H1 (cell line): ENCODE results near the gene DNMT1. TPM values are rescaled to one million over a fixed set of nuclear protein-coding genes. Genes with fewer than 3 reads are reported as not detected.

Experiments
- CTCF ChIA-PET: fragments of 300-600 bp; sonication (Branson Sonifier 250); formaldehyde crosslinking; loops from one replicate; lab custom pipeline; 2021; ENCODE audit not compliant: partially characterized antibody; lab: Charles Lee
- POLR2A ChIA-PET: fragments of 300-600 bp; sonication (Branson Sonifier 250); formaldehyde crosslinking; loops from one replicate; lab custom pipeline; 2021; ENCODE audit warnings: inconsistent platforms; ENCODE audit not compliant: partially characterized antibody; lab: Charles Lee
- DNase-seq, 2 experiments: peaks; one replicate each; pipeline versions ENCODE4 v3.0.0 to v3.0.0-alpha.2; 2010 to 2022; ENCODE audit warnings: low spot score in 2 of 2, low read depth in 1 of 2, mixed read lengths in 1 of 2
- FAIRE-seq: peaks from 2 replicates; lab custom pipeline; 2011; peaks lifted over from hg19 to GRCh38; lab: Jason Lieb, UNC
- H2AFZ ChIP-seq: 2 replicates; pipeline ENCODE4 v1.8.1; 2012; ENCODE audit warnings: low read length, inconsistent platforms
- H2AK5ac ChIP-seq: 2 replicates; pipeline ENCODE4 v1.6.1; 2013; ENCODE audit warnings: low read depth, low read length
- H2BK120ac ChIP-seq: replicated peaks from 2 replicates; pipeline ENCODE3; 2013; ENCODE audit warnings: low read depth, low read length, inconsistent platforms
- H2BK12ac ChIP-seq: 2 replicates; pipeline ENCODE4 v1.6.1; 2013; ENCODE audit warnings: low read depth, low read length
- H2BK15ac ChIP-seq: 2 replicates; pipeline ENCODE4 v1.6.1; 2013; ENCODE audit warnings: low read length
- H2BK20ac ChIP-seq: 2 replicates; pipeline ENCODE4 v1.6.1; 2013; ENCODE audit warnings: low read length
- H2BK5ac ChIP-seq: 2 replicates; pipeline ENCODE4 v1.6.1; 2013; ENCODE audit warnings: low read depth, low read length
- H3K14ac ChIP-seq: 2 replicates; pipeline ENCODE4 v1.6.1; 2013; ENCODE audit warnings: inconsistent platforms; ENCODE audit not compliant: insufficient read length
- H3K18ac ChIP-seq: 2 replicates; pipeline ENCODE4 v1.6.1; 2013; ENCODE audit warnings: low read length; ENCODE audit errors: extremely low read depth
- H3K23ac ChIP-seq: 2 replicates; pipeline ENCODE4 v1.6.1; 2013; ENCODE audit warnings: inconsistent platforms; ENCODE audit not compliant: insufficient read length
- H3K23me2 ChIP-seq: 2 replicates; pipeline ENCODE4 v1.6.1; 2013; ENCODE audit warnings: low read depth, low read length
- H3K27ac ChIP-seq: 2 replicates; pipeline ENCODE4 v1.6.1; 2011; ENCODE audit warnings: low read depth, low read length, inconsistent platforms
- H3K27me3 ChIP-seq, 4 experiments: replicated peaks in 1 of 4; 1 replicate in 1 of 4; 2 replicates in 3 of 4; pipeline versions ENCODE4 v1.6.1 to v1.8.1; 2011 to 2013; ENCODE audit warnings: low read length in 3 of 4, mild to moderate bottlenecking in 3 of 4, inconsistent platforms in 2 of 4, mixed read lengths in 2 of 4, moderate library complexity in 1 of 4; ENCODE audit not compliant: control insufficient read depth in 3 of 4, insufficient read depth in 3 of 4; ENCODE audit errors: extremely low read depth in 1 of 4
- H3K36me3 ChIP-seq, 4 experiments: 2 replicates each; pipeline versions ENCODE4 v1.6.1 to v1.8.1; 2011 to 2013; ENCODE audit warnings: mild to moderate bottlenecking in 4 of 4, low read length in 3 of 4, moderate library complexity in 2 of 4, control low read depth in 1 of 4, inconsistent platforms in 1 of 4; ENCODE audit not compliant: insufficient read depth in 4 of 4, control insufficient read depth in 2 of 4
- H3K4ac ChIP-seq: replicated peaks from 2 replicates; pipeline ENCODE3; 2013; ENCODE audit warnings: low read length, low read depth, mixed read lengths, inconsistent platforms; ENCODE audit not compliant: insufficient read length
- H3K4me1 ChIP-seq, 4 experiments: replicated peaks in 1 of 4; 1 replicate in 1 of 4; 2 replicates in 3 of 4; pipeline versions ENCODE4 v1.6.1 to v1.8.1; 2011 to 2013; ENCODE audit warnings: low read length in 3 of 4, inconsistent platforms in 2 of 4, mixed read lengths in 1 of 4; ENCODE audit not compliant: insufficient read depth in 4 of 4, control insufficient read depth in 3 of 4
- H3K4me2 ChIP-seq, 2 experiments: 2 replicates each; pipeline versions ENCODE4 v1.6.1 to v1.8.1; 2011 to 2013; ENCODE audit warnings: low read depth in 2 of 2, low read length in 2 of 2, control low read depth in 1 of 2, inconsistent platforms in 1 of 2, mild to moderate bottlenecking in 1 of 2; ENCODE audit not compliant: insufficient read depth in 1 of 2
- H3K4me3 ChIP-seq, 4 experiments: fragments of 200-600, 300-600 bp in 1 of 4; sonication (generic), shearing (Covaris generic), sonication (Bioruptor Twin) in 1 of 4; 2 replicates each; pipeline versions ENCODE4 v1.5.1 to v1.8.1; 2011 to 2016; ENCODE audit warnings: low read length in 4 of 4, low read depth in 3 of 4, control low read depth in 2 of 4, inconsistent platforms in 2 of 4, mild to moderate bottlenecking in 2 of 4, mixed read lengths in 1 of 4, moderate library complexity in 1 of 4; ENCODE audit not compliant: insufficient read depth in 2 of 4; ENCODE audit errors: extremely low read depth in 1 of 4
- H3K56ac ChIP-seq: replicated peaks from 2 replicates; pipeline ENCODE3; 2013; ENCODE audit warnings: low read depth, mild to moderate bottlenecking, mixed read lengths, low read length, inconsistent platforms; ENCODE audit not compliant: insufficient read length
- H3K79me1 ChIP-seq: 2 replicates; pipeline ENCODE4 v1.6.1; 2013; ENCODE audit warnings: low read depth, low read length, control low read depth
- H3K79me2 ChIP-seq, 2 experiments: 2 replicates each; pipeline versions ENCODE4 v1.6.1 to v1.8.1; 2012 to 2013; ENCODE audit warnings: low read length in 2 of 2, mild to moderate bottlenecking in 2 of 2, inconsistent platforms in 1 of 2; ENCODE audit not compliant: insufficient read depth in 2 of 2, control insufficient read depth in 1 of 2
- H3K9ac ChIP-seq, 4 experiments: replicated peaks in 1 of 4; 1 replicate in 1 of 4; 2 replicates in 3 of 4; pipeline versions ENCODE4 v1.6.1 to v1.8.1; 2011 to 2013; ENCODE audit warnings: low read depth in 3 of 4, low read length in 3 of 4, control low read depth in 2 of 4, mild to moderate bottlenecking in 2 of 4, moderate library complexity in 2 of 4, inconsistent platforms in 1 of 4; ENCODE audit errors: extremely low read depth in 1 of 4
- H3K9me3 ChIP-seq, 2 experiments: 2 replicates each; pipeline versions ENCODE4 v1.6.1 to v1.8.1; 2012 to 2013; ENCODE audit warnings: mild to moderate bottlenecking in 2 of 2, moderate library complexity in 2 of 2, control low read depth in 1 of 2, inconsistent platforms in 1 of 2, low read depth in 1 of 2, low read length in 1 of 2, mixed read lengths in 1 of 2; ENCODE audit not compliant: insufficient read depth in 2 of 2
- H4K20me1 ChIP-seq, 2 experiments: replicated peaks in 1 of 2; 2 replicates each; pipeline versions ENCODE3 to v1.8.1; 2011 to 2013; ENCODE audit warnings: inconsistent platforms in 2 of 2, low read length in 2 of 2, mild to moderate bottlenecking in 1 of 2; ENCODE audit not compliant: insufficient read depth in 2 of 2, control insufficient read depth in 1 of 2
- H4K5ac ChIP-seq: 2 replicates; pipeline ENCODE4 v1.6.1; 2013; ENCODE audit warnings: low read length, low read depth, mixed read lengths, inconsistent platforms; ENCODE audit not compliant: insufficient read length
- H4K8ac ChIP-seq: 2 replicates; pipeline ENCODE4 v1.8.0; 2013; ENCODE audit warnings: mild to moderate bottlenecking, moderate library complexity, low read length, inconsistent platforms; ENCODE audit not compliant: insufficient read depth; ENCODE audit errors: extremely low read depth
- H4K91ac ChIP-seq: replicated peaks from 2 replicates; pipeline ENCODE3; 2013; ENCODE audit warnings: low read length, mixed read lengths, inconsistent platforms; ENCODE audit not compliant: insufficient read length
- BRCA1 ChIP-seq: IDR thresholded peaks from 2 replicates; pipeline ENCODE4 v1.6.1; 2012; ENCODE audit warnings: low read depth, low read length, improper control_type of control experiment
- GABPA ChIP-seq: IDR thresholded peaks from 2 replicates; pipeline ENCODE4 v1.6.1; 2011; ENCODE audit warnings: mild to moderate bottlenecking, low read length, moderate library complexity, borderline replicate concordance; ENCODE audit not compliant: insufficient read depth
- SAP30 ChIP-seq: fragments of 300-600 bp; sonication (generic); IDR thresholded peaks from 2 replicates; pipeline ENCODE4 v1.7.1; 2012; ENCODE audit warnings: low read length, moderate library complexity, mild to moderate bottlenecking, inconsistent platforms; ENCODE audit not compliant: insufficient read depth, insufficient replicate concordance
- TBP ChIP-seq: IDR thresholded peaks from 2 replicates; pipeline ENCODE4 v1.6.1; 2011; ENCODE audit warnings: low read depth, low read length, improper control_type of control experiment
- WGBS, 2 experiments: shearing (Covaris generic) in 1 of 2; methylation state at CpG; one replicate each; pipeline versions ENCODE4 v1.1.6 to v1.1.7; 2013 to 2015; ENCODE audit warnings: low lambda C conversion rate in 2 of 2, mixed read lengths in 2 of 2, inconsistent platforms in 1 of 2, low coverage in 1 of 2, missing lambda C conversion rate in 1 of 2; ENCODE audit not compliant: insufficient replicate concordance in 2 of 2, insufficient coverage in 1 of 2, insufficient read length in 1 of 2; ENCODE audit errors: extremely low coverage in 1 of 2, missing lambda C conversion rate in 1 of 2; 5-methylcytosine and 5-hydroxymethylcytosine counted together
- polyA plus RNA-seq, 7 experiments: library from polyadenylated mRNA; depleted of rRNA in 3 of 7; stranded (reverse) in 5 of 7; unstranded in 2 of 7; fragments of >200 nt in 5 of 7; fragments of 200-250 nt in 2 of 7; gene quantifications; 1 replicate in 5 of 7; 2 replicates in 1 of 7; 4 replicates in 1 of 7; pipeline versions ENCODE4 v1.2.1 to v1.2.3, GENCODE V29; 2011 to 2013; ENCODE audit warnings: missing spikeins in 2 of 7, mixed read lengths in 2 of 7
- total RNA-seq: library from RNA; stranded (reverse); fragmentation: NEBNext Ultra II Directional; extraction: Animal tissue kit (Norgen Biotek cat#: 25700); gene quantifications from 2 replicates; pipeline ENCODE4 v1.2.1, GENCODE V29; 2021

DNMT1 gene
- total and polyA plus RNA-seq, 2 of the 8 experiments (the other 6 are each of a cell fraction or from before 2014, with no cell fraction given) = 101 to 210 TPM

GRCh38 chr19:10193790-10194499 is 808 bp downstream of the DNMT1 start:
- H3K36me3 ChIP-seq = peaks cover 0 to 9% (median 1%) of the 10 kb centered on the region in 4 experiments; a peak in 2 of 8 replicates
- peak overlapping the region; percentile 88; the same call in 1 of the 2 replicates for H3K18ac ChIP-seq
- no peak for FAIRE-seq
- H2BK5ac ChIP-seq = peak overlapping the region; percentile 98
- no peak overlapping the region for H2BK12ac ChIP-seq
- CTCF ChIA-PET = interaction anchor here (1.4 to 2.3 kb wide), 3 partner anchors 27 to 56 kb away, joined by 3 to 9 read pairs (median 7); no protein-coding TSS in a partner anchor
- H3K23ac ChIP-seq = no peak overlapping the region
- H2AK5ac ChIP-seq = peak overlapping the region; percentile 7; the same call in 1 of the 2 replicates
- no peak overlapping the region for H2AFZ ChIP-seq
- peak overlapping the region; percentile 8 for H3K56ac ChIP-seq
- no peak overlapping the region for H2BK120ac ChIP-seq
- no peak overlapping the region for H2BK20ac ChIP-seq
- no peak overlapping the region for H3K14ac ChIP-seq
- 20% methylated on average over 15 of the region's 30 CpGs; no CpG with 5 or more reads in 1 of the 2 experiments for WGBS, 2 experiments
- H3K4me1 ChIP-seq = no peaks in the 10 kb centered on the region
- peak overlapping the region; percentile 99 for H4K5ac ChIP-seq
- no peak overlapping the region; the same call in 1 of the 2 replicates for H2BK15ac ChIP-seq
- H3K9me3 ChIP-seq = no peaks in the 10 kb centered on the region
- TF ChIP-seq GABPA (peak; percentile 80; the same call in 1 of the 2 replicates), TBP (peak; percentile 26; the same call in 1 of the 2 replicates), SAP30 (peak; percentile 74), BRCA1 (no peak)
- TF ChIP-seq, all 59 proteins: peak for 3
- Histone ChIP-seq H3K23me2 (peaks cover 8% of the 10 kb centered on the region), H3K27ac (peak overlapping the region; percentile 83), H4K20me1 (peaks cover 0 to 15% of the 10 kb centered on the region in 2 experiments), H4K91ac (peak overlapping the region; percentile 8), H3K79me1 (peaks cover 12% of the 10 kb centered on the region), H3K79me2 (peaks cover 40 to 54% of the 10 kb centered on the region in 2 experiments), H3K9ac (peak overlapping the region; percentile 64 to 92 (median 88)), H4K8ac (peak overlapping the region; percentile 90), H3K4me2 (peak overlapping the region; percentile 91 to 93), H3K27me3 (no peaks in the 10 kb centered on the region), H3K4ac (no peak overlapping the region), H3K4me3 (peak overlapping the region; percentile 64 to 92 (median 80))
- peak in 1 of 2 experiments; percentile 80 for DNase-seq
- POLR2A ChIA-PET = interaction anchor here (0.7 to 2.1 kb wide), 27 partner anchors 9 to 215 kb away, joined by 3 to 14 read pairs (median 3); partner anchors contain the start of genes MRPL4, PPAN, RAVER1 and S1PR2
